Upper lobe of left lung (tissue), 4 donors: ENCODE data around the gene THAP4.

Source experiments
- CTCF ChIP-seq, 6 experiments: fragments of 450-650 bp in 4 of 6; fragments of 200-600 bp in 2 of 6; sonication (generic) in 2 of 6; IDR thresholded peaks; one replicate each; pipeline ENCODE4 v1.5.1; 2016 to 2019; ENCODE audit warnings: antibody characterized with exemption in 6 of 6
- EP300 ChIP-seq, 4 donors: sonication (generic); formaldehyde crosslinking; IDR thresholded peaks; one replicate each; pipeline ENCODE4 v1.5.1; 2017; ENCODE audit warnings: antibody characterized with exemption in 4 of 4, control low read depth in 2 of 4
- POLR2AphosphoS5 ChIP-seq, 2 donors: sonication (generic); formaldehyde crosslinking; IDR thresholded peaks; one replicate each; pipeline ENCODE4 v1.5.1; 2017; ENCODE audit warnings: antibody characterized with exemption in 2 of 2

DNA sequence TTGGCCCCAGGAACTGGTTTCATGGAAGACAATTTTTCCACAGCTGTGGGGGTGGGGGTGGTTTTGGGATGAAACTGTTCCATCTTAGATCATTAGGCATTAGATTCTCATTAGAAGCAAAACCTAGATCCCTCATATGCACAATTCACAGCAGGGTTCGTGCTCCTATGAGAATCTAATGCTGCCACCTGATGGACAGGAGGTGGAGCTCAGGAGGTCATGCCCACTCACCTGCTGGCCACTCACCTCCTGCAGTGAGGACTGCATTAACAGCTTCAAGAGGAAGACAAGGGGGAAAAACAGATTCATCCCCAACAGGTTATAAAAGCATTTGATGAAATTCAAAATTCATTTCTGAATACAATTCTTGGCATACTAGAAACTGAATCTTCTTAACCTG, 38.5 kb downstream of the THAP4 start:
- TF ChIP-seq POLR2AphosphoS5 (IDR thresholded peaks at IDR 0.05) (no peak), CTCF (IDR thresholded peaks at IDR 0.05) (peak in 3 of 6 experiments; percentile 16 to 37 (median 31)), EP300 (IDR thresholded peaks at IDR 0.05) (no peak)
